HepG2 (cell line): ENCODE data around the gene CLIC3. TPM values are rescaled to one million over a fixed set of nuclear protein-coding genes. Genes with fewer than 3 reads are reported as not detected.

Experiments
- BHLHE40 ChIP-seq: IDR thresholded peaks from 2 replicates; pipeline ENCODE4 v1.6.1; 2011; ENCODE audit warnings: low read length, improper control_type of control experiment
- ESRRA ChIP-seq: sonication (generic); formaldehyde crosslinking; IDR thresholded peaks from 2 replicates; pipeline ENCODE4 v1.5.1; 2020; ENCODE audit warnings: mild to moderate bottlenecking, low read depth, missing genetic modification reagents
- FOXA1 ChIP-seq, 2 experiments: fragments of 450-650 bp in 1 of 2; sonication (generic) in 1 of 2; formaldehyde crosslinking in 1 of 2; IDR thresholded peaks; 2 replicates each; pipeline versions ENCODE4 v1.4.0 to v1.6.1; 2016 to 2020; ENCODE audit warnings: missing genetic modification reagents in 1 of 2
- GATAD2A ChIP-seq: IDR thresholded peaks from 2 replicates; pipeline ENCODE4 v1.6.1; 2016
- KDM2A ChIP-seq: sonication (generic); formaldehyde crosslinking; IDR thresholded peaks from 2 replicates; pipeline ENCODE4 v1.4.0; 2020; ENCODE audit warnings: low read depth, missing genetic modification reagents, borderline replicate concordance
- KDM4B ChIP-seq: sonication (generic); formaldehyde crosslinking; IDR thresholded peaks from 2 replicates; pipeline ENCODE4 v1.4.0; 2020; ENCODE audit warnings: missing genetic modification reagents
- KDM5B ChIP-seq: sonication (generic); formaldehyde crosslinking; IDR thresholded peaks from 2 replicates; pipeline ENCODE4 v1.4.0; 2020; ENCODE audit warnings: missing genetic modification reagents, mild to moderate bottlenecking, borderline replicate concordance
- PAF1 ChIP-seq: IDR thresholded peaks from 2 replicates; pipeline ENCODE4 v1.6.1; 2016; ENCODE audit warnings: missing genetic modification reagents, missing compliant biosample characterization
- SMAD3 ChIP-seq: sonication (generic); formaldehyde crosslinking; IDR thresholded peaks from 2 replicates; pipeline ENCODE4 v1.4.0; 2020; ENCODE audit warnings: missing genetic modification reagents
- SP1 ChIP-seq, 2 experiments: fragments of 450-650 bp in 1 of 2; sonication (generic) in 1 of 2; formaldehyde crosslinking in 1 of 2; IDR thresholded peaks; 2 replicates each; pipeline versions ENCODE4 v1.4.0 to v1.6.1; 2016 to 2020; ENCODE audit warnings: missing genetic modification reagents in 1 of 2
- ZBTB38 ChIP-seq: sonication (generic); formaldehyde crosslinking; IDR thresholded peaks from 2 replicates; pipeline ENCODE4 v1.5.1; 2020; ENCODE audit warnings: mild to moderate bottlenecking, missing genetic modification reagents
- ZC3H13 ChIP-seq: sonication (generic); formaldehyde crosslinking; IDR thresholded peaks from 2 replicates; pipeline ENCODE4 v1.8.1; 2023; ENCODE audit warnings: mild to moderate bottlenecking, missing genetic modification reagents, moderate library complexity
- ZNF142 ChIP-seq: sonication (generic); formaldehyde crosslinking; IDR thresholded peaks from 2 replicates; pipeline ENCODE4 v1.4.0; 2020; ENCODE audit warnings: missing genetic modification reagents
- ZNF232 ChIP-seq: sonication (generic); formaldehyde crosslinking; IDR thresholded peaks from 2 replicates; pipeline ENCODE4 v1.4.0; 2020; ENCODE audit warnings: missing genetic modification reagents, borderline replicate concordance
- ZNF781 ChIP-seq: sonication (generic); formaldehyde crosslinking; IDR thresholded peaks from 2 replicates; pipeline ENCODE4 v1.5.1; 2020; ENCODE audit warnings: borderline replicate concordance, mild to moderate bottlenecking, missing genetic modification reagents; ENCODE audit errors: not compliant biosample characterization
- polyA plus RNA-seq, 8 experiments: library from polyadenylated mRNA; depleted of rRNA in 3 of 8; stranded (reverse) in 7 of 8; unstranded in 1 of 8; fragments of >200 nt; fragmentation: Illumina TruSeq in 4 of 8; extraction: Trizol in 4 of 8; gene quantifications; 2 replicates each; pipeline versions ENCODE4 v1.2.1 to v1.2.3, GENCODE V29; 2011 to 2016; ENCODE audit warnings: low read depth in 4 of 8, missing spikeins in 1 of 8, mixed read lengths in 1 of 8; ENCODE audit not compliant: insufficient read depth in 1 of 8
- total RNA-seq, 5 experiments: library from RNA; depleted of rRNA; stranded (reverse); fragments of >200 nt; fragmentation: Illumina TruSeq; extraction: Trizol; gene quantifications; 2 replicates each; pipeline ENCODE4 v1.2.3, GENCODE V29; 2016; ENCODE audit warnings: low read depth in 1 of 5
- TF ChIP-seq, protein P1 (sequence below): sonication (generic); formaldehyde crosslinking; IDR thresholded peaks from 2 replicates; pipeline ENCODE4 v1.5.0; 2020; ENCODE audit warnings: missing genetic modification reagents
- TF ChIP-seq, protein P2 (sequence below): sonication (generic); formaldehyde crosslinking; IDR thresholded peaks from 2 replicates; pipeline ENCODE4 v1.4.0; 2020; ENCODE audit warnings: missing genetic modification reagents
- TF ChIP-seq, protein P3 (sequence below): sonication (generic); formaldehyde crosslinking; IDR thresholded peaks from 2 replicates; pipeline ENCODE4 v1.4.0; 2020; ENCODE audit warnings: mild to moderate bottlenecking, missing genetic modification reagents

The CLIC3 gene
- total and polyA plus RNA-seq, 2 of the 13 experiments (the other 11 are each of a cell fraction or from before 2014, with no cell fraction given): 0.51 to 1.5 TPM

- TF ChIP-seq SP1 (IDR thresholded peaks at IDR 0.05): no peak
- peak; percentile 26; the same call in 1 of the 2 replicates for TF ChIP-seq SP1 (CRISPR knock-in tag; IDR thresholded peaks at IDR 0.05)
- TF ChIP-seq KDM2A (CRISPR knock-in tag): peak; percentile 77
- TF ChIP-seq, protein P1, sequence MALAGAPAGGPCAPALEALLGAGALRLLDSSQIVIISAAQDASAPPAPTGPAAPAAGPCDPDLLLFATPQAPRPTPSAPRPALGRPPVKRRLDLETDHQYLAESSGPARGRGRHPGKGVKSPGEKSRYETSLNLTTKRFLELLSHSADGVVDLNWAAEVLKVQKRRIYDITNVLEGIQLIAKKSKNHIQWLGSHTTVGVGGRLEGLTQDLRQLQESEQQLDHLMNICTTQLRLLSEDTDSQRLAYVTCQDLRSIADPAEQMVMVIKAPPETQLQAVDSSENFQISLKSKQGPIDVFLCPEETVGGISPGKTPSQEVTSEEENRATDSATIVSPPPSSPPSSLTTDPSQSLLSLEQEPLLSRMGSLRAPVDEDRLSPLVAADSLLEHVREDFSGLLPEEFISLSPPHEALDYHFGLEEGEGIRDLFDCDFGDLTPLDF (CRISPR knock-in tag): 0 out of 2 replicates have a peak, but pooled peaks have one; percentile 56
- no peak for TF ChIP-seq SMAD3 (CRISPR knock-in tag)
- no peak for TF ChIP-seq KDM4B (CRISPR knock-in tag)
- TF ChIP-seq GATAD2A (CRISPR knock-in tag): 0 out of 2 replicates have a peak, but pooled peaks have one; percentile 20
- no peak; the same call in 1 of the 2 replicates for TF ChIP-seq ZNF232 (CRISPR knock-in tag)
- peak; percentile 69; the same call in 1 of the 2 replicates for TF ChIP-seq KDM5B (CRISPR knock-in tag)
- TF ChIP-seq, protein P2, sequence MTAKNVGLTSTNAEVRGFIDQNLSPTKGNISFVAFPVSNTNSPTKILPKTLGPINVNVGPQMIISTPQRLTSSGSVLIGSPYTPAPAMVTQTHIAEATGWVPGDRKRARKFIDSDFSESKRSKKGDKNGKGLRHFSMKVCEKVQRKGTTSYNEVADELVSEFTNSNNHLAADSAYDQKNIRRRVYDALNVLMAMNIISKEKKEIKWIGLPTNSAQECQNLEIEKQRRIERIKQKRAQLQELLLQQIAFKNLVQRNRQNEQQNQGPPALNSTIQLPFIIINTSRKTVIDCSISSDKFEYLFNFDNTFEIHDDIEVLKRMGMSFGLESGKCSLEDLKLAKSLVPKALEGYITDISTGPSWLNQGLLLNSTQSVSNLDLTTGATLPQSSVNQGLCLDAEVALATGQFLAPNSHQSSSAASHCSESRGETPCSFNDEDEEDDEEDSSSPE (CRISPR knock-in tag): peak; percentile 72
- TF ChIP-seq ZNF781 (CRISPR knock-in tag): no peak
- TF ChIP-seq BHLHE40: no peak
- TF ChIP-seq ZC3H13 (CRISPR knock-in tag): peak; percentile 61; the same call in 1 of the 2 replicates
- TF ChIP-seq PAF1: no peak
- TF ChIP-seq ZNF142 (CRISPR knock-in tag): peak; percentile 50; the same call in 1 of the 2 replicates
- TF ChIP-seq ZBTB38 (CRISPR knock-in tag): no peak
- TF ChIP-seq, protein P3, sequence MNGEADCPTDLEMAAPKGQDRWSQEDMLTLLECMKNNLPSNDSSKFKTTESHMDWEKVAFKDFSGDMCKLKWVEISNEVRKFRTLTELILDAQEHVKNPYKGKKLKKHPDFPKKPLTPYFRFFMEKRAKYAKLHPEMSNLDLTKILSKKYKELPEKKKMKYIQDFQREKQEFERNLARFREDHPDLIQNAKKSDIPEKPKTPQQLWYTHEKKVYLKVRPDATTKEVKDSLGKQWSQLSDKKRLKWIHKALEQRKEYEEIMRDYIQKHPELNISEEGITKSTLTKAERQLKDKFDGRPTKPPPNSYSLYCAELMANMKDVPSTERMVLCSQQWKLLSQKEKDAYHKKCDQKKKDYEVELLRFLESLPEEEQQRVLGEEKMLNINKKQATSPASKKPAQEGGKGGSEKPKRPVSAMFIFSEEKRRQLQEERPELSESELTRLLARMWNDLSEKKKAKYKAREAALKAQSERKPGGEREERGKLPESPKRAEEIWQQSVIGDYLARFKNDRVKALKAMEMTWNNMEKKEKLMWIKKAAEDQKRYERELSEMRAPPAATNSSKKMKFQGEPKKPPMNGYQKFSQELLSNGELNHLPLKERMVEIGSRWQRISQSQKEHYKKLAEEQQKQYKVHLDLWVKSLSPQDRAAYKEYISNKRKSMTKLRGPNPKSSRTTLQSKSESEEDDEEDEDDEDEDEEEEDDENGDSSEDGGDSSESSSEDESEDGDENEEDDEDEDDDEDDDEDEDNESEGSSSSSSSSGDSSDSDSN (CRISPR knock-in tag): peak; percentile 36; the same call in 1 of the 2 replicates
- TF ChIP-seq FOXA1 (IDR thresholded peaks at IDR 0.05): no peak
- TF ChIP-seq FOXA1 (CRISPR knock-in tag; IDR thresholded peaks at IDR 0.05): no peak
- TF ChIP-seq ESRRA (CRISPR knock-in tag): no peak
Measured at GRCh38 chr9:136991993-136992818, 4.2 kb downstream of the CLIC3 start, which contains the start of gene PAXX (continued).
